ENCODE results near the gene CSTB.

DNA sequence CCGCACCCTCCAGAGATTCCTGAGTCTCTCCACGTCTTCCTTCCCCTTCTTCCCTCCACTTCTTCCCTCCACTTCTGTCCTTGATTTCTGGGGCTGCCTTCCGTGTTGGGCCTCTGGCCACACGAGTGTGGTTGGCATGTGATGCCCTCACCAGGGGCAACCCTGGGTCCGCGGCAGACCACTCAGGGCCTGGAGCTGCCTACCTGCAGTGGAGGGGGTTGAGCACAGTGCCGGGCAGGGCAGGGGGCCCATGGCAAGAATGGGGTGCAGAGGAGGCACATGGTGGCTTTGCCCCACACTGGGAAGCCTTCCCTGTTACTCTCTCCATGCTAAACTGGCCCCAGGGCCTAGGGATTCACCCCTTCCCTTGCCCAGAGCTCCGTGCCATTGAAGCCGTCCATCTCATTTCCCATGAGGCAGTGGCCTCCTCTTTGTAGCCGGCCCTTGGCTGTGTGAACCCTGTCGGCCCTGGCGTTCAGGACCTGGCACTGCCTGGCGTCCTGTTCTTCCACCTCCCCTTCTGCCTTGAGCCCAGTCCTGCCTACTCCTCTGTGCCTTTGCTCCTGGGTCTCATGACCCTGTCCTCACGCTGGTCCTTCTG, 26.7 kb upstream of the CSTB start:
- no peak for TF ChIP-seq POLR2A (IDR thresholded peaks at IDR 0.05)
- TF ChIP-seq, protein P1, sequence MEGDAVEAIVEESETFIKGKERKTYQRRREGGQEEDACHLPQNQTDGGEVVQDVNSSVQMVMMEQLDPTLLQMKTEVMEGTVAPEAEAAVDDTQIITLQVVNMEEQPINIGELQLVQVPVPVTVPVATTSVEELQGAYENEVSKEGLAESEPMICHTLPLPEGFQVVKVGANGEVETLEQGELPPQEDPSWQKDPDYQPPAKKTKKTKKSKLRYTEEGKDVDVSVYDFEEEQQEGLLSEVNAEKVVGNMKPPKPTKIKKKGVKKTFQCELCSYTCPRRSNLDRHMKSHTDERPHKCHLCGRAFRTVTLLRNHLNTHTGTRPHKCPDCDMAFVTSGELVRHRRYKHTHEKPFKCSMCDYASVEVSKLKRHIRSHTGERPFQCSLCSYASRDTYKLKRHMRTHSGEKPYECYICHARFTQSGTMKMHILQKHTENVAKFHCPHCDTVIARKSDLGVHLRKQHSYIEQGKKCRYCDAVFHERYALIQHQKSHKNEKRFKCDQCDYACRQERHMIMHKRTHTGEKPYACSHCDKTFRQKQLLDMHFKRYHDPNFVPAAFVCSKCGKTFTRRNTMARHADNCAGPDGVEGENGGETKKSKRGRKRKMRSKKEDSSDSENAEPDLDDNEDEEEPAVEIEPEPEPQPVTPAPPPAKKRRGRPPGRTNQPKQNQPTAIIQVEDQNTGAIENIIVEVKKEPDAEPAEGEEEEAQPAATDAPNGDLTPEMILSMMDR (IDR thresholded peaks at IDR 0.05) = no peak

Measured in esophagus squamous epithelium (tissue), 4 donors.